Left forelimb (tissue), 1 donor: ENCODE data around the gene KAZN.

ENCODE experiments used
- DNase-seq: peaks from one replicate; pipeline ENCODE4 v3.0.0-alpha.2; 2018; ENCODE audit warnings: low spot score

The KAZN gene

GRCh38 chr1:14934867-14935266 lies 336.4 kb downstream of the KAZN start:
- DNase-seq, result no peak

GRCh38 chr1:14936815-14937214 lies 338.3 kb downstream of the KAZN start:
- no peak for DNase-seq

GRCh38 chr1:14937288-14937949 lies 338.9 kb downstream of the KAZN start:
- no peak for DNase-seq

GRCh38 chr1:14939527-14940284 lies 341.2 kb downstream of the KAZN start:
- no peak for DNase-seq

GRCh38 chr1:14940285-14940870 lies 341.9 kb downstream of the KAZN start:
- no peak for DNase-seq

- DNase-seq, result no peak
Observed at GRCh38 chr1:14941864-14942263, 343.4 kb downstream of the KAZN start.

- DNase-seq, result no peak
Observed at GRCh38 chr1:14944471-14944985, 346.0 kb downstream of the KAZN start.

- DNase-seq, result peak; percentile 89
Observed at GRCh38 chr1:14945132-14946010, 346.9 kb downstream of the KAZN start.

GRCh38 chr1:14946011-14946359 lies 347.5 kb downstream of the KAZN start:
- DNase-seq, result no peak

GRCh38 chr1:14946684-14947238 lies 348.3 kb downstream of the KAZN start:
- no peak for DNase-seq

- no peak for DNase-seq
Observed at GRCh38 chr1:14947421-14947820, 348.9 kb downstream of the KAZN start.

GRCh38 chr1:14948112-14948652 lies 349.7 kb downstream of the KAZN start:
- DNase-seq, result no peak

- DNase-seq, result no peak
Observed at GRCh38 chr1:14949270-14949835, 350.9 kb downstream of the KAZN start.

- no peak for DNase-seq
Observed at GRCh38 chr1:14949836-14950713, 351.6 kb downstream of the KAZN start.

- no peak for DNase-seq
Observed at GRCh38 chr1:14951766-14952165, 353.3 kb downstream of the KAZN start.

GRCh38 chr1:14952626-14953314 lies 354.3 kb downstream of the KAZN start:
- DNase-seq, result no peak

GRCh38 chr1:14954210-14954609 lies 355.7 kb downstream of the KAZN start:
- no peak for DNase-seq

- DNase-seq, result no peak
Observed at GRCh38 chr1:14954930-14955329, 356.4 kb downstream of the KAZN start.

GRCh38 chr1:14955402-14955801 lies 356.9 kb downstream of the KAZN start:
- DNase-seq, result no peak

GRCh38 chr1:14955976-14956375 lies 357.5 kb downstream of the KAZN start:
- no peak for DNase-seq
